H1 (cell line): ENCODE results near the gene CKAP4. TPM values are rescaled to one million over a fixed set of nuclear protein-coding genes. Genes with fewer than 3 reads are reported as not detected.

Experiments
- CTCF ChIA-PET: fragments of 300-600 bp; sonication (Branson Sonifier 250); formaldehyde crosslinking; loops from one replicate; lab custom pipeline; 2021; ENCODE audit not compliant: partially characterized antibody; lab: Charles Lee
- POLR2A ChIA-PET: fragments of 300-600 bp; sonication (Branson Sonifier 250); formaldehyde crosslinking; loops from one replicate; lab custom pipeline; 2021; ENCODE audit warnings: inconsistent platforms; ENCODE audit not compliant: partially characterized antibody; lab: Charles Lee
- DNase-seq, 2 experiments: peaks; one replicate each; pipeline versions ENCODE4 v3.0.0 to v3.0.0-alpha.2; 2010 to 2022; ENCODE audit warnings: low spot score in 2 of 2, low read depth in 1 of 2, mixed read lengths in 1 of 2
- FAIRE-seq: peaks from 2 replicates; lab custom pipeline; 2011; peaks lifted over from hg19 to GRCh38; lab: Jason Lieb, UNC
- H2AFZ ChIP-seq: 2 replicates; pipeline ENCODE4 v1.8.1; 2012; ENCODE audit warnings: low read length, inconsistent platforms
- H2AK5ac ChIP-seq: 2 replicates; pipeline ENCODE4 v1.6.1; 2013; ENCODE audit warnings: low read depth, low read length
- H2BK120ac ChIP-seq: replicated peaks from 2 replicates; pipeline ENCODE3; 2013; ENCODE audit warnings: low read depth, low read length, inconsistent platforms
- H2BK12ac ChIP-seq: 2 replicates; pipeline ENCODE4 v1.6.1; 2013; ENCODE audit warnings: low read depth, low read length
- H2BK15ac ChIP-seq: 2 replicates; pipeline ENCODE4 v1.6.1; 2013; ENCODE audit warnings: low read length
- H2BK20ac ChIP-seq: 2 replicates; pipeline ENCODE4 v1.6.1; 2013; ENCODE audit warnings: low read length
- H2BK5ac ChIP-seq: 2 replicates; pipeline ENCODE4 v1.6.1; 2013; ENCODE audit warnings: low read depth, low read length
- H3K14ac ChIP-seq: 2 replicates; pipeline ENCODE4 v1.6.1; 2013; ENCODE audit warnings: inconsistent platforms; ENCODE audit not compliant: insufficient read length
- H3K18ac ChIP-seq: 2 replicates; pipeline ENCODE4 v1.6.1; 2013; ENCODE audit warnings: low read length; ENCODE audit errors: extremely low read depth
- H3K23ac ChIP-seq: 2 replicates; pipeline ENCODE4 v1.6.1; 2013; ENCODE audit warnings: inconsistent platforms; ENCODE audit not compliant: insufficient read length
- H3K23me2 ChIP-seq: 2 replicates; pipeline ENCODE4 v1.6.1; 2013; ENCODE audit warnings: low read depth, low read length
- H3K27ac ChIP-seq: 2 replicates; pipeline ENCODE4 v1.6.1; 2011; ENCODE audit warnings: low read depth, low read length, inconsistent platforms
- H3K27me3 ChIP-seq, 4 experiments: replicated peaks in 1 of 4; 1 replicate in 1 of 4; 2 replicates in 3 of 4; pipeline versions ENCODE4 v1.6.1 to v1.8.1; 2011 to 2013; ENCODE audit warnings: low read length in 3 of 4, mild to moderate bottlenecking in 3 of 4, inconsistent platforms in 2 of 4, mixed read lengths in 2 of 4, moderate library complexity in 1 of 4; ENCODE audit not compliant: control insufficient read depth in 3 of 4, insufficient read depth in 3 of 4; ENCODE audit errors: extremely low read depth in 1 of 4
- H3K36me3 ChIP-seq, 4 experiments: 2 replicates each; pipeline versions ENCODE4 v1.6.1 to v1.8.1; 2011 to 2013; ENCODE audit warnings: mild to moderate bottlenecking in 4 of 4, low read length in 3 of 4, moderate library complexity in 2 of 4, control low read depth in 1 of 4, inconsistent platforms in 1 of 4; ENCODE audit not compliant: insufficient read depth in 4 of 4, control insufficient read depth in 2 of 4
- H3K4ac ChIP-seq: replicated peaks from 2 replicates; pipeline ENCODE3; 2013; ENCODE audit warnings: low read length, low read depth, mixed read lengths, inconsistent platforms; ENCODE audit not compliant: insufficient read length
- H3K4me1 ChIP-seq, 4 experiments: replicated peaks in 1 of 4; 1 replicate in 1 of 4; 2 replicates in 3 of 4; pipeline versions ENCODE4 v1.6.1 to v1.8.1; 2011 to 2013; ENCODE audit warnings: low read length in 3 of 4, inconsistent platforms in 2 of 4, mixed read lengths in 1 of 4; ENCODE audit not compliant: insufficient read depth in 4 of 4, control insufficient read depth in 3 of 4
- H3K4me2 ChIP-seq, 2 experiments: 2 replicates each; pipeline versions ENCODE4 v1.6.1 to v1.8.1; 2011 to 2013; ENCODE audit warnings: low read depth in 2 of 2, low read length in 2 of 2, control low read depth in 1 of 2, inconsistent platforms in 1 of 2, mild to moderate bottlenecking in 1 of 2; ENCODE audit not compliant: insufficient read depth in 1 of 2
- H3K4me3 ChIP-seq, 4 experiments: fragments of 200-600, 300-600 bp in 1 of 4; sonication (generic), shearing (Covaris generic), sonication (Bioruptor Twin) in 1 of 4; 2 replicates each; pipeline versions ENCODE4 v1.5.1 to v1.8.1; 2011 to 2016; ENCODE audit warnings: low read length in 4 of 4, low read depth in 3 of 4, control low read depth in 2 of 4, inconsistent platforms in 2 of 4, mild to moderate bottlenecking in 2 of 4, mixed read lengths in 1 of 4, moderate library complexity in 1 of 4; ENCODE audit not compliant: insufficient read depth in 2 of 4; ENCODE audit errors: extremely low read depth in 1 of 4
- H3K56ac ChIP-seq: replicated peaks from 2 replicates; pipeline ENCODE3; 2013; ENCODE audit warnings: low read depth, mild to moderate bottlenecking, mixed read lengths, low read length, inconsistent platforms; ENCODE audit not compliant: insufficient read length
- H3K79me1 ChIP-seq: 2 replicates; pipeline ENCODE4 v1.6.1; 2013; ENCODE audit warnings: low read depth, low read length, control low read depth
- H3K79me2 ChIP-seq, 2 experiments: 2 replicates each; pipeline versions ENCODE4 v1.6.1 to v1.8.1; 2012 to 2013; ENCODE audit warnings: low read length in 2 of 2, mild to moderate bottlenecking in 2 of 2, inconsistent platforms in 1 of 2; ENCODE audit not compliant: insufficient read depth in 2 of 2, control insufficient read depth in 1 of 2
- H3K9ac ChIP-seq, 4 experiments: replicated peaks in 1 of 4; 1 replicate in 1 of 4; 2 replicates in 3 of 4; pipeline versions ENCODE4 v1.6.1 to v1.8.1; 2011 to 2013; ENCODE audit warnings: low read depth in 3 of 4, low read length in 3 of 4, control low read depth in 2 of 4, mild to moderate bottlenecking in 2 of 4, moderate library complexity in 2 of 4, inconsistent platforms in 1 of 4; ENCODE audit errors: extremely low read depth in 1 of 4
- H3K9me3 ChIP-seq, 2 experiments: 2 replicates each; pipeline versions ENCODE4 v1.6.1 to v1.8.1; 2012 to 2013; ENCODE audit warnings: mild to moderate bottlenecking in 2 of 2, moderate library complexity in 2 of 2, control low read depth in 1 of 2, inconsistent platforms in 1 of 2, low read depth in 1 of 2, low read length in 1 of 2, mixed read lengths in 1 of 2; ENCODE audit not compliant: insufficient read depth in 2 of 2
- H4K20me1 ChIP-seq, 2 experiments: replicated peaks in 1 of 2; 2 replicates each; pipeline versions ENCODE3 to v1.8.1; 2011 to 2013; ENCODE audit warnings: inconsistent platforms in 2 of 2, low read length in 2 of 2, mild to moderate bottlenecking in 1 of 2; ENCODE audit not compliant: insufficient read depth in 2 of 2, control insufficient read depth in 1 of 2
- H4K5ac ChIP-seq: 2 replicates; pipeline ENCODE4 v1.6.1; 2013; ENCODE audit warnings: low read length, low read depth, mixed read lengths, inconsistent platforms; ENCODE audit not compliant: insufficient read length
- H4K8ac ChIP-seq: 2 replicates; pipeline ENCODE4 v1.8.0; 2013; ENCODE audit warnings: mild to moderate bottlenecking, moderate library complexity, low read length, inconsistent platforms; ENCODE audit not compliant: insufficient read depth; ENCODE audit errors: extremely low read depth
- H4K91ac ChIP-seq: replicated peaks from 2 replicates; pipeline ENCODE3; 2013; ENCODE audit warnings: low read length, mixed read lengths, inconsistent platforms; ENCODE audit not compliant: insufficient read length
- CBX8 ChIP-seq: fragments of 300-800, 300-1000 bp; sonication (generic); IDR thresholded peaks from 2 replicates; pipeline ENCODE4 v1.7.1; 2016; ENCODE audit warnings: low read depth, low read length, borderline replicate concordance
- CHD1 ChIP-seq: IDR thresholded peaks from 2 replicates; pipeline ENCODE4 v1.6.1; 2012; ENCODE audit warnings: low read depth, low read length, improper control_type of control experiment
- POLR2A ChIP-seq, 2 experiments: IDR thresholded peaks; 1 replicate in 1 of 2; 2 replicates in 1 of 2; pipeline ENCODE4 v1.6.1; 2011; ENCODE audit warnings: low read depth in 2 of 2, low read length in 2 of 2, mild to moderate bottlenecking in 2 of 2; ENCODE audit errors: control extremely low read depth in 1 of 2
- POLR2AphosphoS5 ChIP-seq: IDR thresholded peaks from 2 replicates; pipeline ENCODE4 v1.6.1; 2011; ENCODE audit warnings: low read depth, low read length
- RNF2 ChIP-seq: fragments of 200-900, 300-1000 bp; sonication (generic); IDR thresholded peaks from 2 replicates; pipeline ENCODE4 v1.7.1; 2016; ENCODE audit warnings: borderline replicate concordance, low read depth, mild to moderate bottlenecking, antibody characterized with exemption, low read length; ENCODE audit not compliant: poor library complexity, severe bottlenecking; ENCODE audit errors: missing control alignments
- SIRT6 ChIP-seq: IDR thresholded peaks from one replicate; pipeline ENCODE4 v1.7.1; 2012; ENCODE audit warnings: low read length, inconsistent platforms
- WGBS, 2 experiments: shearing (Covaris generic) in 1 of 2; methylation state at CpG; one replicate each; pipeline versions ENCODE4 v1.1.6 to v1.1.7; 2013 to 2015; ENCODE audit warnings: low lambda C conversion rate in 2 of 2, mixed read lengths in 2 of 2, inconsistent platforms in 1 of 2, low coverage in 1 of 2, missing lambda C conversion rate in 1 of 2; ENCODE audit not compliant: insufficient replicate concordance in 2 of 2, insufficient coverage in 1 of 2, insufficient read length in 1 of 2; ENCODE audit errors: extremely low coverage in 1 of 2, missing lambda C conversion rate in 1 of 2; 5-methylcytosine and 5-hydroxymethylcytosine counted together
- polyA plus RNA-seq, 7 experiments: library from polyadenylated mRNA; depleted of rRNA in 3 of 7; stranded (reverse) in 5 of 7; unstranded in 2 of 7; fragments of >200 nt in 5 of 7; fragments of 200-250 nt in 2 of 7; gene quantifications; 1 replicate in 5 of 7; 2 replicates in 1 of 7; 4 replicates in 1 of 7; pipeline versions ENCODE4 v1.2.1 to v1.2.3, GENCODE V29; 2011 to 2013; ENCODE audit warnings: missing spikeins in 2 of 7, mixed read lengths in 2 of 7
- total RNA-seq: library from RNA; stranded (reverse); fragmentation: NEBNext Ultra II Directional; extraction: Animal tissue kit (Norgen Biotek cat#: 25700); gene quantifications from 2 replicates; pipeline ENCODE4 v1.2.1, GENCODE V29; 2021

Gene CKAP4
- total and polyA plus RNA-seq, 2 of the 8 experiments (the other 6 are each of a cell fraction or from before 2014, with no cell fraction given) = 35.8 to 80.7 TPM

- no peak for TF ChIP-seq CHD1
- TF ChIP-seq RNF2 = no peak
- TF ChIP-seq POLR2A (IDR thresholded peaks at IDR 0.05; ENCODE audit: control extremely low read depth in 1 of 2, low read depth in 2 of 2, low read length in 2 of 2) = no peak
- no peak for TF ChIP-seq POLR2AphosphoS5
- no peak for TF ChIP-seq SIRT6
- TF ChIP-seq CBX8 = no peak
- ChIA-PET POLR2A (no interaction called here), CTCF (interaction anchor here (1.4 to 2.5 kb wide), 2 partner anchors 12 to 15 kb away, joined by 3 to 11 read pairs; no protein-coding TSS in a partner anchor)
- Histone ChIP-seq H4K8ac (no peak overlapping the region), H2BK120ac (no peak overlapping the region), H2AK5ac (no peak overlapping the region), H2BK20ac (no peak overlapping the region), H3K4ac (no peak overlapping the region), H2AFZ (no peak overlapping the region), H3K4me3 (no peak overlapping the region), H3K4me1 (no peaks in the 10 kb centered on the region), H2BK12ac (no peak overlapping the region), H3K9ac (no peak overlapping the region), H2BK5ac (no peak overlapping the region), H3K27ac (no peak overlapping the region), H3K79me2 (no peaks in the 10 kb centered on the region), H3K18ac (no peak overlapping the region), H3K27me3 (no peaks in the 10 kb centered on the region), H4K5ac (no peak overlapping the region), H4K91ac (no peak overlapping the region), H3K23me2 (no peaks in the 10 kb centered on the region), H3K4me2 (no peak overlapping the region), H3K79me1 (no peaks in the 10 kb centered on the region), H3K23ac (no peak overlapping the region), H4K20me1 (no peaks in the 10 kb centered on the region), H3K9me3 (no peaks in the 10 kb centered on the region), H3K14ac (no peak overlapping the region), H3K36me3 (no peaks in the 10 kb centered on the region), H3K56ac (no peak overlapping the region), H2BK15ac (no peak overlapping the region)
- 84% methylated on average over 8 of the region's 8 CpGs; no CpG with 5 or more reads in 1 of the 2 experiments for WGBS, 2 experiments
- FAIRE-seq (no peak), DNase-seq (no peak)
Observed at GRCh38 chr12:106211973-106212372, 35.8 kb downstream of the CKAP4 start.
